BE2C (cell line): ENCODE measurements around the gene RPL27.
A peak's percentile ranks its signal among the peaks of the same experiment; 100 is the strongest.

ENCODE experiments used
- DNase-seq: peaks from one replicate; pipeline ENCODE4 v3.0.0-alpha.2; 2020
- H3K27me3 ChIP-seq: fragments of 250-450 bp; sonication (Bioruptor Pico); 2 replicates; pipeline ENCODE4 v1.5.1; 2020; ENCODE audit warnings: mild to moderate bottlenecking
- H3K36me3 ChIP-seq: fragments of 250-450 bp; sonication (Bioruptor Pico); 2 replicates; pipeline ENCODE4 v1.5.1; 2020; ENCODE audit warnings: mild to moderate bottlenecking
- H3K4me1 ChIP-seq: fragments of 250-450 bp; sonication (Bioruptor Pico); 2 replicates; pipeline ENCODE4 v1.5.1; 2020
- H3K4me3 ChIP-seq: 2 replicates; pipeline ENCODE4 v1.5.1; 2011; ENCODE audit warnings: low read depth, low read length
- H3K9me3 ChIP-seq: fragments of 250-450 bp; sonication (Bioruptor Pico); 2 replicates; pipeline ENCODE4 v1.5.1; 2020
- TF ChIP-seq, protein P1 (sequence below): IDR thresholded peaks from 2 replicates; pipeline ENCODE4 v1.5.1; 2012; ENCODE audit warnings: mild to moderate bottlenecking, low read depth, low read length

RPL27 gene

DNA sequence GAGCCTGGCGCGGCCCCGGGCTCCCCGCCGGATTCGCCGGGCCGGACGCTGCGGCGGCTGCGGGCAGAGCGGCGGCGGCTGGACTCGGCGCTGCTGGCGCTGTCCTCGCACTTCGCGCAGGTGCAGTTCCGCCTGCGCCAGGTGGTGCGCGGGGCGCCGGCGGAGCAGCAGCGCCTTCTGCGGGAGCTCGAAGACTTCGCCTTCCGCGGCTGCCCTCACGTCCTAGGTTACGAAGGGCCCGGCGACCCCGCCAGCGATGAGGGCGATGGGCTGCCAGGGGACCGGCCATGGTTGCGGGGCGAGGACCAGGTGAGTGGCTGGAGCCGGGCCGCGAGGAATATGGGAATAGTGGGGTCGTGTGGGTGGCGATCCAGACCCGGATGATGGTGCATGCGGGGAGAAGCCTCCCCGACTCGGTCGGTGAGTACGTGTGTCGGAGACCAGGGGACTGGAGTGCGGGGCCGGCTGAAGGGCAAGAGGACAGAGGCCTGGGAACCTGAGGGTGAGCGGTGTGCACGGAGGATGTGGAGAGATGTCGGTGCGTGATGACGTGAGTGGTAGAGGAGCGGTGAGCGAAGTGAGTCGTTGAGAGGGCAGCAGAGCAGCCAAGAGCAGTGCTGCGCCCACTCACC is 17.3 kb upstream of the RPL27 start:
- TF ChIP-seq, protein P1, sequence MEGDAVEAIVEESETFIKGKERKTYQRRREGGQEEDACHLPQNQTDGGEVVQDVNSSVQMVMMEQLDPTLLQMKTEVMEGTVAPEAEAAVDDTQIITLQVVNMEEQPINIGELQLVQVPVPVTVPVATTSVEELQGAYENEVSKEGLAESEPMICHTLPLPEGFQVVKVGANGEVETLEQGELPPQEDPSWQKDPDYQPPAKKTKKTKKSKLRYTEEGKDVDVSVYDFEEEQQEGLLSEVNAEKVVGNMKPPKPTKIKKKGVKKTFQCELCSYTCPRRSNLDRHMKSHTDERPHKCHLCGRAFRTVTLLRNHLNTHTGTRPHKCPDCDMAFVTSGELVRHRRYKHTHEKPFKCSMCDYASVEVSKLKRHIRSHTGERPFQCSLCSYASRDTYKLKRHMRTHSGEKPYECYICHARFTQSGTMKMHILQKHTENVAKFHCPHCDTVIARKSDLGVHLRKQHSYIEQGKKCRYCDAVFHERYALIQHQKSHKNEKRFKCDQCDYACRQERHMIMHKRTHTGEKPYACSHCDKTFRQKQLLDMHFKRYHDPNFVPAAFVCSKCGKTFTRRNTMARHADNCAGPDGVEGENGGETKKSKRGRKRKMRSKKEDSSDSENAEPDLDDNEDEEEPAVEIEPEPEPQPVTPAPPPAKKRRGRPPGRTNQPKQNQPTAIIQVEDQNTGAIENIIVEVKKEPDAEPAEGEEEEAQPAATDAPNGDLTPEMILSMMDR, result no peak
- Histone ChIP-seq H3K4me1 (peaks cover 5% of the 10 kb centered on the region; the same call in 1 of the 2 replicates), H3K4me3 (peak overlapping the region; percentile 92), H3K36me3 (peaks cover 9% of the 10 kb centered on the region), H3K27me3 (no peaks in the 10 kb centered on the region), H3K9me3 (no peaks in the 10 kb centered on the region)
- DNase-seq, result peak; percentile 42

DNA sequence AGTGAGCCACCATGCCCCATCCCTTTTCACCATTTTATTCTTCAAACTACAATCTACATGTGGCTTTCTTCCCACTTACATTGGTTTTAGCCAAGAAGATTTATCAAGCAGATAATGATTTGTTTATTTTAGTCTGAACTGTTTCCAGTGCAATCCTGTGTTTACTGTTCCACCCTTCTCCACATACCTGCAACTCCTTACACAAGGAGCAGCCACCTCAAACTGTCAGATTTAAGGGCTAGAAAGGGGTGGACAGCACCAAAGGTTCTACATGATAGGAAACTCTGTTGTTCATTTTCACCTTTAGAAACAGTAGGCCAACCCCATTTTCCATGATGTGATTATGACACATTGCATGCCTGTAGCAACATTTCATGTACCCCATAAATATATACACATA is 16.0 kb upstream of the RPL27 start:
- Histone ChIP-seq H3K36me3 (peaks cover 17% of the 10 kb centered on the region), H3K4me1 (peaks cover 5% of the 10 kb centered on the region; the same call in 1 of the 2 replicates), H3K27me3 (no peaks in the 10 kb centered on the region), H3K4me3 (no peak overlapping the region), H3K9me3 (no peaks in the 10 kb centered on the region)
- no peak for DNase-seq
- TF ChIP-seq, protein P1, result no peak

DNA sequence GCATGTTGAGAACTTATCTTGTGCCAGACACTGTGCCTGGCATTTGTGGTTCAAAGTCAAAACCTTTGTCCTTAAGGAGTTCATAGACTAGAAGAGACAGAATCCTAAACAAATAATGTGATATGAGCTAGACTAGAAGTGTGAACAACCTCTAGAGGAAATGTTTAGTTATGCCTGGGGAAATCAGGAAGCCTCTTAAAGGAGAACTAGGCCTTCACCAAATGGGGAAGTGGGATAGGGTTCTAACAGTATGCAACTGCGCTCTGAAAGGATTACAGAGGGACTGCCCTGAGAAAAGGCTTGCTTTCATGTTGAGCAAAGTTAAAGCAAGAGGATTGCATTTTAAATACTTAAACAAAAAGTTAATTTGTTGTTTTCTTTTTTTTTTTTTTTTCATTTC is 13.0 kb upstream of the RPL27 start:
- Histone ChIP-seq H3K36me3 (peaks cover 46% of the 10 kb centered on the region), H3K4me3 (no peak overlapping the region), H3K9me3 (no peaks in the 10 kb centered on the region), H3K27me3 (no peaks in the 10 kb centered on the region), H3K4me1 (no peaks in the 10 kb centered on the region)
- TF ChIP-seq, protein P1, result no peak
- no peak for DNase-seq

DNA sequence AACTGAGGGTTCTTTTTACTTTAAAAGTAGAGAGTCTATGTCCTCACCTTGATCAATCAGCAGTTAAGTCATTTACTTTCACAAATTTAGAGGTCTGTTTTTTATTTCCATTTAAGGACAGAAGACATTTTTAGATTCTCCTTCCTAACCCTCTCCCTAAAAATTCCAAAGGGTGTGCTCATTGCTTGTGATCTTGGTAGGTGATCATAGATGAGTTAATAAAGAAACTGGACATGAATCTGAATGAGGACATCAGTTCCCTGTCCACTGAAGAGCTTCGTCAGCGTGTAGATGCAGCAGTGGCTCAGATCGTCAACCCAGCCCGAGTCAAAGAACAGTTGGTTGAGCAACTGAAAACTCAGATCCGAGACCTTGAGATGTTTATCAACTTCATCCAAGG is 9.1 kb upstream of the RPL27 start:
- H3K27me3 ChIP-seq, result no peaks in the 10 kb centered on the region
- no peak for DNase-seq
- no peak overlapping the region for H3K4me3 ChIP-seq
- TF ChIP-seq, protein P1, result no peak
- H3K36me3 ChIP-seq, result peaks cover 81% of the 10 kb centered on the region
- no peaks in the 10 kb centered on the region for H3K4me1 ChIP-seq
- H3K9me3 ChIP-seq, result no peaks in the 10 kb centered on the region

DNA sequence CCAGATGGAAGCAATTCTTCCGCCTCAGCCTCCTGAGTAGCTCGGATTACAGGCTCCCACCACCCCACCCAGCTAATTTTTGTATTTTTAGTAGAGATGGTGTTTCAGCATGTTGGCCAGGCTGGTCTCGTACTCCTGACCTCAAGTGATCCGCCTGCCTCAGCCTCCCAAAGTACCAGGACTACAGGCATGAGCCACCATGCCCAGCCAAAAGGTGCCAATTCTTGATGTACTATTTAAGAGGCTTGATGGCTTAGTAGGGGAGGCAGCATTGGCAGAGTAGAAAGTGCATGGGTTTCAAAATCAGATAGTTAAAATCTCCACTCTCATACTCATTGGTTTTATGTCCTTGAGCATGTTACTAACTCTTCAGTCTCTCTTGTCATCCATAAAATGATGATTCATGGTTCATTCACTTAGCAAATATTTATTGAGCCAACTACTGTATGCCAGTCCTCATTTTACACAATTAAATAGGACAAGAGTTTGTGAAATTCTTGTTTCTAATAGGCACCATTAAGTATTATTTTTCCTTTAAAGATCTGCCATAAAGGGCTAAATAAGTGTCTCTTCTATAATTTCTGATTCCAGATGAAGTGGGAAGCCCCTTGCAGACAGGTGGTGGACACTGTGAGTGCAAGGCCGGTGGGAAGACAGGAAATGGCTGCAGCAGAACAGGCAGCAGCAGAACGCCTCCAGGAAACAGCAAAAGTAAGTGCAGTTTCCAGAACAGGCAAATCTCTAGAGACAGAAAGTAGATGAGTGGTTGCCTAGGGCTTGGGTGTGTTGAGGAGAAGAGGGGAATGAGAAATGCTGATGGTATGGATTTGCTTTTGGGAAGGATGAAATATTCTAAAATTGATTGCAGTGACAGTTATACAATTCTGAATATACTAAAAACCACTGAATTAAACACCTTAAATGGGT is 8.2 kb upstream of the RPL27 start:
- H3K27me3 ChIP-seq, result no peaks in the 10 kb centered on the region
- H3K9me3 ChIP-seq, result no peaks in the 10 kb centered on the region
- H3K4me3 ChIP-seq, result no peak overlapping the region
- DNase-seq, result no peak
- TF ChIP-seq, protein P1, result no peak
- H3K36me3 ChIP-seq, result peaks cover 79% of the 10 kb centered on the region
- no peaks in the 10 kb centered on the region for H3K4me1 ChIP-seq

DNA sequence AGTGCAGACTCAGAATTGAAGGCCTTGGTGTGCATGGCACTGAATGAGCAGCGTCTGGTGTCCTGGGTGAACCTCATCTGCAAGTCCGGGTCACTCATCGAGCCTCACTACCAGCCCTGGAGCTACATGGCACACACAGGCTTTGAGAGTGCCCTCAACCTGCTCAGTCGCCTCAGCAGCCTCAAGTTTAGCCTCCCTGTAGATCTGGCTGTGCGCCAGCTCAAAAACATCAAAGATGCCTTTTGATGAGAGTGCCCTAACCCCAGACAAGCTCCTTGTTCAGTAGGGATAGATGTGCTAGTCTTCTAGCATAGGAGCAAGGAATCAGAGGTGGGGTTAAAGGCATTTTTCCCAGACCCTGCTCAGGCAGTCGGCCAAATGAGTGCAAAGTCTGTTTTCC is 6.7 kb upstream of the RPL27 start:
- Histone ChIP-seq H3K9me3 (no peaks in the 10 kb centered on the region), H3K4me3 (no peak overlapping the region), H3K27me3 (no peaks in the 10 kb centered on the region), H3K36me3 (peaks cover 71% of the 10 kb centered on the region), H3K4me1 (no peaks in the 10 kb centered on the region)
- DNase-seq, result no peak
- TF ChIP-seq, protein P1, result no peak
